K562 (cell line): ENCODE measurements around the gene CHMP2A.

Source experiments
- CCNT2 ChIP-seq: IDR thresholded peaks from 2 replicates; pipeline ENCODE4 v1.6.1; 2011; ENCODE audit warnings: borderline replicate concordance, low read depth, mild to moderate bottlenecking, moderate library complexity, mixed read lengths, low read length; ENCODE audit not compliant: insufficient read length; ENCODE audit errors: extremely low read depth
- CHD2 ChIP-seq: IDR thresholded peaks from 2 replicates; pipeline ENCODE4 v1.6.1; 2011; ENCODE audit warnings: low read depth, low read length
- KAT8 ChIP-seq: fragments of 450-650 bp; IDR thresholded peaks from 2 replicates; pipeline ENCODE4 v1.6.1; 2016; ENCODE audit warnings: low read depth, mild to moderate bottlenecking
- KLF16 ChIP-seq: IDR thresholded peaks from 2 replicates; pipeline ENCODE4 v1.6.1; 2016; ENCODE audit warnings: antibody characterized with exemption
- MTF1 ChIP-seq: fragments of 250-450 bp; sonication (Bioruptor Pico); IDR thresholded peaks from 2 replicates; pipeline ENCODE4 v1.9.0; 2021; ENCODE audit warnings: moderate library complexity, mild to moderate bottlenecking, inconsistent platforms, borderline replicate concordance
- NFRKB ChIP-seq: fragments of 450-650 bp; IDR thresholded peaks from 2 replicates; pipeline ENCODE4 v1.6.1; 2016; ENCODE audit warnings: low read depth
- PHF8 ChIP-seq: fragments of 200-600 bp; sonication (generic); IDR thresholded peaks from 2 replicates; pipeline ENCODE4 v1.6.1; 2012; ENCODE audit warnings: mixed run types, mild to moderate bottlenecking, inconsistent platforms, low read length, moderate library complexity, borderline replicate concordance
- ZFP30 ChIP-seq: fragments of 250-450 bp; sonication (Bioruptor Pico); IDR thresholded peaks from 2 replicates; pipeline ENCODE4 v1.8.0; 2022; ENCODE audit warnings: moderate library complexity, mild to moderate bottlenecking, inconsistent platforms, borderline replicate concordance
- ZNF12 ChIP-seq: sonication (generic); formaldehyde crosslinking; IDR thresholded peaks from 2 replicates; pipeline ENCODE4 v1.4.0; 2020; ENCODE audit warnings: mild to moderate bottlenecking, missing genetic modification reagents
- ZNF175 ChIP-seq: fragments of 200-800 bp; sonication (Bioruptor generic); IDR thresholded peaks from 2 replicates; pipeline ENCODE4 v1.6.1; 2016; ENCODE audit warnings: low read depth, mild to moderate bottlenecking, missing genetic modification characterization, missing compliant biosample characterization
- ZNF354B ChIP-seq: fragments of 250-450 bp; sonication (Bioruptor Pico); IDR thresholded peaks from 2 replicates; pipeline ENCODE4 v1.4.0; 2020
- TF ChIP-seq, protein P1 (sequence below), 3 experiments: IDR thresholded peaks in 2 of 3; conservative IDR thresholded peaks in 1 of 3; 2 replicates each; pipeline ENCODE4 v1.5.1; 2011 to 2012; ENCODE audit warnings: low read length in 3 of 3, mild to moderate bottlenecking in 3 of 3, control low read depth in 2 of 3, improper control_type of control experiment in 1 of 3, inconsistent platforms in 1 of 3, low read depth in 1 of 3, mixed read lengths in 1 of 3, moderate library complexity in 1 of 3; ENCODE audit not compliant: insufficient read depth in 2 of 3

DNA sequence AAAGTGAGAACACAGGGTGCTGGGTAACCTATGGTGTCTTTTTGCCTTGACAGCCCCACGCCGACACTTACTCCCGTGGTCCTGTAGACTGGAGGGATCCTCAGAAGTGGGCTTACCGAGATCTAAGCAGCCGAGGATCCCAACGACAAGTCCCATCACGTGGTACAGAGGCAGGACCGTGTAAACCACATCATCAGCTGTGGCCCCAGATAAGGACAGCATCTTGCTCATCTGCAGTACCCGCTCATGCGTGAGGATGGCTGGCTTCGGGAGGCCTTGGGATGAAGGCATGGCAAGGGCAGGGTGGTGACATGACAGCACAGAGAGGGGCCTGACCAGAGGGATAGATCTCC, 45.2 kb downstream of the CHMP2A start:
- TF ChIP-seq ZNF175 (no peak), ZFP30 (CRISPR knock-in tag) (no peak), KLF16 (no peak), KAT8 (no peak), CCNT2 (no peak), MTF1 (CRISPR knock-in tag) (no peak), CHD2 (no peak), ZNF354B (no peak), ZNF12 (no peak), NFRKB (no peak), PHF8 (no peak)
- TF ChIP-seq, protein P1, sequence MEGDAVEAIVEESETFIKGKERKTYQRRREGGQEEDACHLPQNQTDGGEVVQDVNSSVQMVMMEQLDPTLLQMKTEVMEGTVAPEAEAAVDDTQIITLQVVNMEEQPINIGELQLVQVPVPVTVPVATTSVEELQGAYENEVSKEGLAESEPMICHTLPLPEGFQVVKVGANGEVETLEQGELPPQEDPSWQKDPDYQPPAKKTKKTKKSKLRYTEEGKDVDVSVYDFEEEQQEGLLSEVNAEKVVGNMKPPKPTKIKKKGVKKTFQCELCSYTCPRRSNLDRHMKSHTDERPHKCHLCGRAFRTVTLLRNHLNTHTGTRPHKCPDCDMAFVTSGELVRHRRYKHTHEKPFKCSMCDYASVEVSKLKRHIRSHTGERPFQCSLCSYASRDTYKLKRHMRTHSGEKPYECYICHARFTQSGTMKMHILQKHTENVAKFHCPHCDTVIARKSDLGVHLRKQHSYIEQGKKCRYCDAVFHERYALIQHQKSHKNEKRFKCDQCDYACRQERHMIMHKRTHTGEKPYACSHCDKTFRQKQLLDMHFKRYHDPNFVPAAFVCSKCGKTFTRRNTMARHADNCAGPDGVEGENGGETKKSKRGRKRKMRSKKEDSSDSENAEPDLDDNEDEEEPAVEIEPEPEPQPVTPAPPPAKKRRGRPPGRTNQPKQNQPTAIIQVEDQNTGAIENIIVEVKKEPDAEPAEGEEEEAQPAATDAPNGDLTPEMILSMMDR (IDR thresholded peaks at IDR 0.05 in 2 of 3, conservative IDR thresholded peaks at IDR 0.05 in 1 of 3; ENCODE audit: insufficient read depth in 2 of 3, low read depth in 1 of 3, low read length in 3 of 3): no peak
